Effector memory CD4-positive, alpha-beta T cell (primary cell): ENCODE results near the gene OSBPL3.
A peak's percentile ranks its signal among the peaks of the same experiment; 100 is the strongest.

Experiments
- DNase-seq, 3 donors: peaks; one replicate each; pipeline ENCODE4 v3.0.0-alpha.2; 2020
- H3K27ac ChIP-seq: 2 replicates; pipeline ENCODE4 v1.7.0; 2013; ENCODE audit warnings: mild to moderate bottlenecking, low read length, moderate library complexity; ENCODE audit not compliant: insufficient read depth, poor library complexity, severe bottlenecking
- H3K27me3 ChIP-seq: replicated peaks from 2 replicates; pipeline ENCODE4 v1.7.0; 2013; ENCODE audit warnings: mild to moderate bottlenecking, low read length; ENCODE audit not compliant: insufficient read depth, control insufficient read depth, poor library complexity, severe bottlenecking
- H3K36me3 ChIP-seq: 2 replicates; pipeline ENCODE4 v1.7.0; 2013; ENCODE audit warnings: mild to moderate bottlenecking, low read length, moderate library complexity; ENCODE audit not compliant: control insufficient read depth, insufficient read depth
- H3K4me1 ChIP-seq: 2 replicates; pipeline ENCODE4 v1.7.0; 2013; ENCODE audit warnings: low read length, mild to moderate bottlenecking; ENCODE audit not compliant: control insufficient read depth, insufficient read depth, poor library complexity, severe bottlenecking
- H3K4me3 ChIP-seq: 2 replicates; pipeline ENCODE4 v1.7.0; 2013; ENCODE audit warnings: low read length, low read depth, mild to moderate bottlenecking; ENCODE audit not compliant: insufficient read depth, poor library complexity, severe bottlenecking
- H3K9me3 ChIP-seq: 2 replicates; pipeline ENCODE4 v1.7.0; 2013; ENCODE audit warnings: mild to moderate bottlenecking, low read length, moderate library complexity; ENCODE audit not compliant: control insufficient read depth

OSBPL3 gene

GRCh38 chr7:24828891-24829661 is 150.9 kb downstream of the OSBPL3 start:
- Histone ChIP-seq H3K36me3 (peaks cover 25% of the 10 kb centered on the region), H3K9me3 (no peaks in the 10 kb centered on the region), H3K27ac (no peak overlapping the region), H3K4me3 (no peak overlapping the region), H3K4me1 (peaks cover 29% of the 10 kb centered on the region), H3K27me3 (no peaks in the 10 kb centered on the region)
- no peak for DNase-seq

GRCh38 chr7:24827589-24827988 is 152.4 kb downstream of the OSBPL3 start:
- H3K27me3 ChIP-seq: no peaks in the 10 kb centered on the region
- no peak for DNase-seq
- H3K4me3 ChIP-seq: no peak overlapping the region
- peaks cover 14% of the 10 kb centered on the region for H3K36me3 ChIP-seq
- no peaks in the 10 kb centered on the region for H3K9me3 ChIP-seq
- H3K27ac ChIP-seq: peak overlapping the region; percentile 58
- H3K4me1 ChIP-seq: peaks cover 29% of the 10 kb centered on the region

GRCh38 chr7:24827027-24827426 is 153.0 kb downstream of the OSBPL3 start:
- H3K9me3 ChIP-seq: no peaks in the 10 kb centered on the region
- H3K4me3 ChIP-seq: no peak overlapping the region
- H3K36me3 ChIP-seq: peaks cover 14% of the 10 kb centered on the region
- peak overlapping the region; percentile 58 for H3K27ac ChIP-seq
- peaks cover 33% of the 10 kb centered on the region for H3K4me1 ChIP-seq
- DNase-seq: no peak
- no peaks in the 10 kb centered on the region for H3K27me3 ChIP-seq

- H3K4me1 ChIP-seq: peaks cover 37% of the 10 kb centered on the region
- no peak for DNase-seq
- H3K27ac ChIP-seq: peak overlapping the region; percentile 58
- H3K36me3 ChIP-seq: peaks cover 14% of the 10 kb centered on the region
- H3K9me3 ChIP-seq: no peaks in the 10 kb centered on the region
- H3K27me3 ChIP-seq: no peaks in the 10 kb centered on the region
- no peak overlapping the region for H3K4me3 ChIP-seq
These were observed 153.3 kb downstream of the OSBPL3 start for GRCh38 chr7:24826662-24827020.

- H3K9me3 ChIP-seq: no peaks in the 10 kb centered on the region
- peaks cover 41% of the 10 kb centered on the region for H3K4me1 ChIP-seq
- peaks cover 14% of the 10 kb centered on the region for H3K36me3 ChIP-seq
- peak overlapping the region; percentile 58 for H3K27ac ChIP-seq
- DNase-seq: no peak
- H3K27me3 ChIP-seq: no peaks in the 10 kb centered on the region
- no peak overlapping the region for H3K4me3 ChIP-seq
These were observed 153.9 kb downstream of the OSBPL3 start for GRCh38 chr7:24825931-24826661.

- H3K27ac ChIP-seq: no peak overlapping the region
- peaks cover 8% of the 10 kb centered on the region for H3K36me3 ChIP-seq
- no peak overlapping the region for H3K4me3 ChIP-seq
- H3K27me3 ChIP-seq: no peaks in the 10 kb centered on the region
- no peaks in the 10 kb centered on the region for H3K9me3 ChIP-seq
- no peak for DNase-seq
- H3K4me1 ChIP-seq: peaks cover 48% of the 10 kb centered on the region
These were observed 154.6 kb downstream of the OSBPL3 start for GRCh38 chr7:24825381-24825794.

GRCh38 chr7:24824896-24825295 is 155.1 kb downstream of the OSBPL3 start:
- no peak overlapping the region for H3K27ac ChIP-seq
- peaks cover 53% of the 10 kb centered on the region for H3K4me1 ChIP-seq
- H3K4me3 ChIP-seq: no peak overlapping the region
- no peaks in the 10 kb centered on the region for H3K27me3 ChIP-seq
- H3K36me3 ChIP-seq: peaks cover 3% of the 10 kb centered on the region
- DNase-seq: no peak
- no peaks in the 10 kb centered on the region for H3K9me3 ChIP-seq

- Histone ChIP-seq H3K4me3 (no peak overlapping the region), H3K9me3 (no peaks in the 10 kb centered on the region), H3K27ac (no peak overlapping the region), H3K27me3 (no peaks in the 10 kb centered on the region), H3K4me1 (peaks cover 55% of the 10 kb centered on the region), H3K36me3 (no peaks in the 10 kb centered on the region)
- DNase-seq: no peak
These were observed 155.6 kb downstream of the OSBPL3 start for GRCh38 chr7:24824400-24824799.

GRCh38 chr7:24821754-24822054 is 158.3 kb downstream of the OSBPL3 start:
- peak overlapping the region; percentile 90 for H3K27ac ChIP-seq
- no peak overlapping the region for H3K4me3 ChIP-seq
- no peaks in the 10 kb centered on the region for H3K27me3 ChIP-seq
- no peaks in the 10 kb centered on the region for H3K9me3 ChIP-seq
- H3K36me3 ChIP-seq: peaks cover 5% of the 10 kb centered on the region
- peaks cover 44% of the 10 kb centered on the region for H3K4me1 ChIP-seq
- no peak for DNase-seq

GRCh38 chr7:24821045-24821753 is 158.8 kb downstream of the OSBPL3 start:
- H3K27ac ChIP-seq: peak overlapping the region; percentile 90
- H3K4me3 ChIP-seq: peak overlapping the region; percentile 15
- H3K4me1 ChIP-seq: peaks cover 39% of the 10 kb centered on the region
- no peaks in the 10 kb centered on the region for H3K9me3 ChIP-seq
- H3K27me3 ChIP-seq: no peaks in the 10 kb centered on the region
- DNase-seq: peak; percentile 70 to 79 (median 74)
- H3K36me3 ChIP-seq: peaks cover 9% of the 10 kb centered on the region
